NCI-H2029 (cell line): ENCODE data around the gene CYP2F1.
A peak's percentile ranks its signal among the peaks of the same experiment; 100 is the strongest.
"Not testable (repeated sequence)": the region's sequence is repeated elsewhere in the genome, so short reads cannot be mapped to it uniquely, and the experiment has no call there.

Experiments
- DNase-seq: peaks from one replicate; lab custom pipeline; 2025; lab: John Stamatoyannopoulos, UW

CYP2F1 gene

GRCh38 chr19:41114132-41114531 is at the start of gene CYP2F1:
TSS of gene CYP2F1 (plus strand) at chr19:41114432. CDS start at chr19:41116189, 1,757 bp downstream.
- DNase-seq: no peak

- no peak for DNase-seq
Observed at GRCh38 chr19:41064974-41065569, 49.2 kb upstream of the CYP2F1 start.

- DNase-seq: no peak
Observed at GRCh38 chr19:41076286-41076685, 37.9 kb upstream of the CYP2F1 start.

GRCh38 chr19:41083516-41083915 is 30.7 kb upstream of the CYP2F1 start:
- DNase-seq: no peak

GRCh38 chr19:41085748-41086415 is 28.4 kb upstream of the CYP2F1 start:
- no peak for DNase-seq

GRCh38 chr19:41088151-41088550 is 26.1 kb upstream of the CYP2F1 start, which contains the start of gene CYP2A13:
TSS of gene CYP2A13 (plus strand) at chr19:41088451. CDS start at chr19:41088472, 21 bp downstream.
- no peak for DNase-seq

GRCh38 chr19:41089959-41090358 is 24.3 kb upstream of the CYP2F1 start:
- DNase-seq: no peak

GRCh38 chr19:41095703-41096102 is 18.5 kb upstream of the CYP2F1 start:
- no peak for DNase-seq

GRCh38 chr19:41096353-41096752 is 17.9 kb upstream of the CYP2F1 start:
- no peak for DNase-seq

- no peak for DNase-seq
Observed at GRCh38 chr19:41097302-41097701, 16.9 kb upstream of the CYP2F1 start.

GRCh38 chr19:41098762-41099161 is 15.5 kb upstream of the CYP2F1 start:
- no peak for DNase-seq

GRCh38 chr19:41102210-41102609 is 12.0 kb upstream of the CYP2F1 start:
- not testable (repeated sequence) for DNase-seq

- DNase-seq: no peak
Observed at GRCh38 chr19:41106177-41106576, 8.1 kb upstream of the CYP2F1 start.

GRCh38 chr19:41111296-41111695 is 2.9 kb upstream of the CYP2F1 start:
- no peak for DNase-seq

GRCh38 chr19:41111750-41112295 is 2.4 kb upstream of the CYP2F1 start:
- no peak for DNase-seq

GRCh38 chr19:41112728-41113290 is 1.4 kb upstream of the CYP2F1 start:
- no peak for DNase-seq

GRCh38 chr19:41116261-41116660 is 2.0 kb downstream of the CYP2F1 start:
- no peak for DNase-seq

GRCh38 chr19:41120929-41121911 is 7.0 kb downstream of the CYP2F1 start:
- DNase-seq: not testable (repeated sequence)

- DNase-seq: not testable (repeated sequence)
Observed at GRCh38 chr19:41122846-41123245, 8.6 kb downstream of the CYP2F1 start.

GRCh38 chr19:41123716-41124294 is 9.6 kb downstream of the CYP2F1 start:
- no peak for DNase-seq

- DNase-seq: peak; percentile 0
Observed at GRCh38 chr19:41126765-41127203, 12.6 kb downstream of the CYP2F1 start.
